Endothelial cell (in vitro differentiated cells): ENCODE measurements around the gene SEPTIN10. TPM values are rescaled to one million over a fixed set of nuclear protein-coding genes. Genes with fewer than 3 reads are reported as not detected.

Experiments used
- DNase-seq: peaks from one replicate; pipeline ENCODE4 v3.0.0; 2021; ENCODE audit warnings: low spot score
- H3K27ac Mint-ChIP-seq: one replicate; pipeline ENCODE4 v1.8.0; 2021; ENCODE audit warnings: mixed read lengths, inconsistent platforms; ENCODE audit not compliant: unreplicated experiment
- H3K27me3 Mint-ChIP-seq: one replicate; pipeline ENCODE4 v1.8.0; 2021; ENCODE audit warnings: mild to moderate bottlenecking, moderate library complexity, mixed read lengths, inconsistent platforms; ENCODE audit not compliant: unreplicated experiment
- H3K36me3 Mint-ChIP-seq: one replicate; pipeline ENCODE4 v1.8.0; 2021; ENCODE audit warnings: mild to moderate bottlenecking, low read depth, mixed read lengths, inconsistent platforms; ENCODE audit not compliant: unreplicated experiment
- H3K4me1 Mint-ChIP-seq: one replicate; pipeline ENCODE4 v1.8.0; 2021; ENCODE audit warnings: mild to moderate bottlenecking, mixed read lengths, inconsistent platforms; ENCODE audit not compliant: unreplicated experiment
- H3K4me3 Mint-ChIP-seq: one replicate; pipeline ENCODE4 v1.8.0; 2021; ENCODE audit warnings: mild to moderate bottlenecking, mixed read lengths, inconsistent platforms; ENCODE audit not compliant: unreplicated experiment
- H3K9me3 Mint-ChIP-seq: one replicate; pipeline ENCODE4 v1.8.0; 2021; ENCODE audit warnings: mixed read lengths, inconsistent platforms; ENCODE audit not compliant: unreplicated experiment
- total RNA-seq: library from RNA; stranded (reverse); fragmentation: NEBNext Ultra II Directional; extraction: Animal tissue kit (Norgen Biotek cat#: 25700); gene quantifications from one replicate; pipeline ENCODE4 v1.2.1, GENCODE V29; 2021; ENCODE audit not compliant: unreplicated experiment
- TF ChIP-seq, protein P1 (sequence below): fragments of 200-600 bp; sonication (generic); IDR thresholded peaks from one replicate; pipeline ENCODE4 v1.5.0; 2021; ENCODE audit warnings: antibody characterized with exemption; ENCODE audit not compliant: unreplicated experiment

Gene SEPTIN10
- total RNA-seq, 1 donor from 2014 or later, result 69.8 TPM

DNA sequence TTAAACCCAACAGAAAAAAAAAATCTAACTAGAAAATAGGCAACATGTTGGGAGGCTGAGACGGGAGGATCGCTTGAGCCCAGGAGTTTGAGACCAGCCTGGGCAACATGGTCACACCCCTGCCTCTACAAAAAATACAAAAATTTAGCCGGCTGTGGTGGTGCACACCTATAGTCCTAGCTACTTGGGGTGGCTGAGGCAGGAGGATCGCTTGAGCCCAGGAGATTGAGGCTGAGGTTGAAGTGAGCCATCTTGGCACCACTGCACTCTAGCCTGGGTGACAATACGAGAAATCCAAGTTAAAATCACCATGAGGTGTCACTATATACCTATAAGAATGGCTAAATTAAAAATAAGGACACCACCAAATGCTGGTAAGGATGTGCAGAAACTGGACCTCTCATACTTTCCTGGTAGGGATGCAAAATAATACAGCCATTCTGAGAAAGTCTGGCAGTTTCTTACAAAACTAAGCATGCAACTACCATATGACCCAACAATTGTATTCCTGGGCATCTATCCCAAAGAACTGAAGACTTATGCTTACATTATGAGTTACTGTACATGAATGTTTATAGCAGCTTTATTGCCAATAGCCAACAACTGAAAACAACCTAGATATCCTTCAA, 2.2 kb downstream of the SEPTIN10 start:
- TF ChIP-seq, protein P1, sequence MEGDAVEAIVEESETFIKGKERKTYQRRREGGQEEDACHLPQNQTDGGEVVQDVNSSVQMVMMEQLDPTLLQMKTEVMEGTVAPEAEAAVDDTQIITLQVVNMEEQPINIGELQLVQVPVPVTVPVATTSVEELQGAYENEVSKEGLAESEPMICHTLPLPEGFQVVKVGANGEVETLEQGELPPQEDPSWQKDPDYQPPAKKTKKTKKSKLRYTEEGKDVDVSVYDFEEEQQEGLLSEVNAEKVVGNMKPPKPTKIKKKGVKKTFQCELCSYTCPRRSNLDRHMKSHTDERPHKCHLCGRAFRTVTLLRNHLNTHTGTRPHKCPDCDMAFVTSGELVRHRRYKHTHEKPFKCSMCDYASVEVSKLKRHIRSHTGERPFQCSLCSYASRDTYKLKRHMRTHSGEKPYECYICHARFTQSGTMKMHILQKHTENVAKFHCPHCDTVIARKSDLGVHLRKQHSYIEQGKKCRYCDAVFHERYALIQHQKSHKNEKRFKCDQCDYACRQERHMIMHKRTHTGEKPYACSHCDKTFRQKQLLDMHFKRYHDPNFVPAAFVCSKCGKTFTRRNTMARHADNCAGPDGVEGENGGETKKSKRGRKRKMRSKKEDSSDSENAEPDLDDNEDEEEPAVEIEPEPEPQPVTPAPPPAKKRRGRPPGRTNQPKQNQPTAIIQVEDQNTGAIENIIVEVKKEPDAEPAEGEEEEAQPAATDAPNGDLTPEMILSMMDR, result no peak
- Mint-ChIP-seq H3K9me3 (no peaks in the 10 kb centered on the region), H3K36me3 (peaks cover 7% of the 10 kb centered on the region), H3K27ac (no peak overlapping the region), H3K4me1 (peaks cover 37% of the 10 kb centered on the region), H3K4me3 (peak overlapping the region; percentile 94), H3K27me3 (peaks cover 15% of the 10 kb centered on the region)
- DNase-seq, result no peak

DNA sequence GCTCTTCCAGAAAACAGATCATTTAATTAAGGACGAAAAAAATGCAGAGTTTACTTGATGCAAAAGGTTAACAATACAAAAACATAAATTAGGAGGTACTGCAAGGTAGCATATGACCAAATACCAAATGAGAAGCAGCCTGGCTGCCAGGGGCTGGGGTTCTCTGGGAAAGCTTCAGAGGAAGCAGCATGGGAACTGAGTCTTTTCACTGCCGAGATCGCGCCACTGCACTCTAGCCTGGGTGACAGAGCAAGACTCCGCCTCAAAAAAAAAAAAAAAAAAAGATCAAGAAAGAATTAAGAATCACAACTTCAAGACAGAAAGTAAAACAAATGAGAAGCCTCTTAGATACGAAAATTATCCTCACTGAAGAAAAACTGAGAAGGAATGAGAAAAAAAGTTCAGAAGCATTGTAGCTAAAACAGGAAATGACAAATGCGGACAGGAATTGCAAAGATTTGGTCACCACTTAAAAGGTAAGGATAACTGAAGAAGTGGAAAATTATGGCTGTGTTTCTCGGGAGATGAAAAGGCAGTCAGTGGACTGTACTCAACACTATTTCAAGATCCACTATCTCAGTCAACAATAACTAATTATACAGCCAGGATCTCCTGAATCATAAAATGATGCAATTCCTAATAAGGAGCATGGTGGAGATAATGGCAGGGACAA, 4.3 kb downstream of the SEPTIN10 start:
- Mint-ChIP-seq H3K4me1 (peaks cover 34% of the 10 kb centered on the region), H3K4me3 (peak overlapping the region; percentile 17), H3K27me3 (peaks cover 9% of the 10 kb centered on the region), H3K27ac (peak overlapping the region; percentile 91), H3K9me3 (no peaks in the 10 kb centered on the region), H3K36me3 (peaks cover 7% of the 10 kb centered on the region)
- TF ChIP-seq, protein P1, result no peak
- DNase-seq, result peak; percentile 24

DNA sequence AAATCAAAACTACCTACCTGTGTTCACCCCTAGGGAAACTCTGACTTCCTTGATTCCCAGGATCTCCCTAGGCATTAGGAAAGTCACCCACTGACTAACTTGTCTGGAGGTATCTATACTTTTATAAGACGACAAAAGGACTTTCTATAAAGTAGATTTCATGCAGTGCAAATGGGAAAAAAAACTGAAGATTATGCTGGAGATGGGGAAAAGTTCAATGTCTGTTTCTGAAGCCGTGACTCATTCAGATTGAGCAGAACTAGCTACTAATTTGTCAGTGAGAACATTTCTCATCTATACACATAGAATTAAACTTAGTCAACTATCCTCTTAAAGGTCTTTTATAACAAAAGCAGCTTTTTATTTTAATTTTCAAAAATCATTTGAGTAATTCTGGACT, 6.0 kb downstream of the SEPTIN10 start:
- TF ChIP-seq, protein P1, result no peak
- H3K27ac Mint-ChIP-seq, result no peak overlapping the region
- no peak overlapping the region for H3K4me3 Mint-ChIP-seq
- H3K27me3 Mint-ChIP-seq, result peaks cover 2% of the 10 kb centered on the region
- H3K9me3 Mint-ChIP-seq, result no peaks in the 10 kb centered on the region
- DNase-seq, result no peak
- H3K36me3 Mint-ChIP-seq, result peaks cover 2% of the 10 kb centered on the region
- H3K4me1 Mint-ChIP-seq, result peaks cover 30% of the 10 kb centered on the region

DNA sequence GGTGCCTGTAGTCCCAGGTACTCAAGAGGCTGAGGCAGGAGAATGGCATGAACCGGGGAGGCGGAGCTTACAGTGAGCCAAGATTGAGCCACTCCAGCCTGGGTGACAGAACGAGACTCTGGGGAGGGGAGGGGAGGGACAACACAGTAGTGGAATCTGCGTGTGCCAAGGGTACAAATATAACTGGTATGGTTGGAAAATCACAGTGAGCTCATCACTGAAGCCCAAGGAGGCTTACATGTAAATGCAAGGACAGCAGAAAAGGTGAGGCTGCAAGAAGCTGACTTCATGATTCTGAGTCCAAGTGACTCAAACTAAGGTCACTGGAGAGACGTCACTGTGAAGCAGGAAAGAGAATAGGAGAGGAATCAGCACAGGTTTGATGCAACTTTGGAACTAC, 9.2 kb downstream of the SEPTIN10 start:
- Mint-ChIP-seq H3K27me3 (no peaks in the 10 kb centered on the region), H3K9me3 (no peaks in the 10 kb centered on the region), H3K36me3 (no peaks in the 10 kb centered on the region), H3K4me1 (peaks cover 26% of the 10 kb centered on the region), H3K27ac (no peak overlapping the region), H3K4me3 (no peak overlapping the region)
- TF ChIP-seq, protein P1, result no peak
- DNase-seq, result no peak

DNA sequence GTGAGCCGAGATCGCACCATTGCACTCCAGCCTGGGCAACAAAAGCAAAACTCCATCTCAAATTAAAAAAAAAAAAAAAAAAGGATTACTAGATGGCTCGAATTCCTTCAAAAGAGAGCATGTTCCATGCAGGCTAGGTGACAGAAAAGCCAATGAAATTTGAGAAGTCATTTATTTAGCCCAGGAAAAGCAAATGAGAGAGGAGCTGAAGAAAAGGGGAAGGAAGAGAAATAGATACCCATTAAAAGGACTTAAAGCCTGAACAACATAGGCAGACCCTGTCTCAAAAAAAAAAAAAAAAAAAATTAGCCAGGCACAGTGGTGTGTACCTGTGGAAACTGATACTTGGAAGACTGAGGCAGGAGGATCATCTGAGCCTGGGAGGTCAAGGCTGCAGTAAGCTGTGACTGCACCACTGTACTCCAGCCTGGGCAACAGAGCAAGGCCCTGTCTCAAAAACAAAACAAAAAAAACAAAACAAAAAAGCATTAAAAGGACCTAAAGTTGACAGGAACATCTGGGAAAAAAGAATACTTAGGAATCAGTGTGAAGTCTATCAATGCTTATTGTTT, 11.1 kb downstream of the SEPTIN10 start:
- Mint-ChIP-seq H3K27me3 (no peaks in the 10 kb centered on the region), H3K27ac (no peak overlapping the region)

More for the DNA sequence above, 11.1 kb downstream of the SEPTIN10 start:
- H3K9me3 Mint-ChIP-seq, result no peaks in the 10 kb centered on the region
- TF ChIP-seq, protein P1, result no peak
- no peak overlapping the region for H3K4me3 Mint-ChIP-seq
- H3K4me1 Mint-ChIP-seq, result peaks cover 13% of the 10 kb centered on the region
- H3K36me3 Mint-ChIP-seq, result no peaks in the 10 kb centered on the region
- no peak for DNase-seq
